Activated CD4-positive, alpha-beta T cell treated with anti-CD3 and anti-CD28 coated beads, Interleukin-10, Interleukin-2, amounts not matched to agents 100 ng/mL and 50 ng/mL, durations not matched to agents 16 hours and 8 hours (primary cell): Measurements from ENCODE around the gene PFDN2.

Experiments
- DNase-seq: peaks from one replicate; pipeline ENCODE4 v3.0.0-alpha.2; 2020

Gene PFDN2

DNA sequence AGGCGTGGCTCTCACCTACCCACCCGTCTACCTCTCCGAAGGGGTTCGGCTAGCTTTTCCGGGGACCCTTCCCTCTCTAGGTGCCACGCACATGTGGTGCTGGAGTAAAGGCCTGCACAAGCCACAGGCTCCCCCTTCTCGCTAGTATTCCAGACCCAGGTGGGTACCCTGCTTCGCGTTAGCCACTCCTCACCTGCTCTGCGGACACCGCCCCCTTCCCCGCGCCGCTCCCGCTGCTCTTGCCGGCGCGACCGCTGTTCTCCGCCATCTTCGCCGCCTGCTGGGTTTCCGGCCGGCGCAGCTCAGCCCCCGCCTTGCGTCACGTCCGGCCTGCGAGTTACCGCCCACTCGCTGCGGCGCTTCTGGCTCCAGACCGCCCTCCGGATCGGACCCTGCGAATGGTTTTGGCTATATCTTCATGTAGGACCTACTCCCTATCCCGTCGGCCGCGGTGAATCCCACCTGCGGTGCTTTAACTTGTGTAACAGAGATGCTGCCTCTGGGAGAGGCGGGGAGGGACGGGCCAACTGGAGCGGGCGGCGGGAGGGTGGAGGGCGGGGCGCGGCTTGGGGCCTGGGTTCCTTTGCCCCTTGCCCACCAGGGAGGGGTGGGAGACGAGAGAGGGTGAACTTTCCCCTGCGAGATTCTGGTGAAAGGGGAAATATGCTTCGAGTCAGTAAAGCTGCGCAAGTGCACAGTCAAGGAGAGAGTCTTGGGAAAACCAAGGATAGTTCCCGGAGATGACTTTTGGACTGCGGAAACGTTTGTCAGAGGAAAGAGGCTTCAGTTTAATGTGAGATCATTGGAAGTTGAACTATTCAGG is at the start of gene PFDN2, which contains the start of gene NIT1:
TSS of gene PFDN2 (minus strand) at position 279 of the 823 bp plus-strand sequence. CDS start at position 268, 11 bp downstream.
TSS of gene NIT1 (plus strand) at position 347 of the 823 bp plus-strand sequence. CDS start at position 419, 72 bp downstream.
- peak; percentile 91 for DNase-seq

- no peak for DNase-seq
These were observed 49.1 kb upstream of the PFDN2 start for GRCh38 chr1:161166669-161167548.

- DNase-seq: peak; percentile 98
These were observed 48.2 kb upstream of the PFDN2 start, which contains the start of gene PPOX for GRCh38 chr1:161165742-161166668. PPOX (plus strand) TSS chr1:161166426; CDS start chr1:161166848, 422 bp downstream.

DNA sequence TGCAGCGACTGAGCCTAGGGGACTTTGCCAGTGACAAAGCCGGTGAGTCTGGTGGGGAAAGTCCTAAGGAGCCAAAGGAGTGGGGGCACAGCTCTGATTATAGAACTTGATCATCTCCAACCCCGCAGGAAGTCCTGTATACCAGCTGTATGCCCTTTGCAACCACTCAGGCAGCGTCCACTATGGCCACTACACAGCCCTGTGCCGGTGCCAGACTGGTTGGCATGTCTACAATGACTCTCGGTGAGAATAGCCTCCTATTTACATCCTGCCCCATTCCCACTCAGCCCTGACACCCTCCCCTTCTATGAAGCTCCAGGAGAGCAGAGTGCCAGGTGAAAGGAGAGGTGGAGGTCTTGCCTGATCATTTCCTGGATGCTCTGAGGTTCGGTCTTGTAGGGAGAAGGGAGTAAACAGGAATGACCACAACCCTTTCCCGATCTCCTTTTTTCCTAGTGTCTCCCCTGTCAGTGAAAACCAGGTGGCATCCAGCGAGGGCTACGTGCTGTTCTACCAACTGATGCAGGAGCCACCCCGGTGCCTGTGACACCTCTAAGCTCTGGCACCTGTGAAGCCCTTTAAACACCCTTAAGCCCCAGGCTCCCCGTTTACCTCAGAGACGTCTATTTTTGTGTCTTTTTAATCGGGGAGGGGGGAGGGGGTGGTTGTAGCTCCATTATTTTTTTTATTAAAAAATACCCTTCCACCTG is 47.2 kb upstream of the PFDN2 start:
- DNase-seq: no peak

DNA sequence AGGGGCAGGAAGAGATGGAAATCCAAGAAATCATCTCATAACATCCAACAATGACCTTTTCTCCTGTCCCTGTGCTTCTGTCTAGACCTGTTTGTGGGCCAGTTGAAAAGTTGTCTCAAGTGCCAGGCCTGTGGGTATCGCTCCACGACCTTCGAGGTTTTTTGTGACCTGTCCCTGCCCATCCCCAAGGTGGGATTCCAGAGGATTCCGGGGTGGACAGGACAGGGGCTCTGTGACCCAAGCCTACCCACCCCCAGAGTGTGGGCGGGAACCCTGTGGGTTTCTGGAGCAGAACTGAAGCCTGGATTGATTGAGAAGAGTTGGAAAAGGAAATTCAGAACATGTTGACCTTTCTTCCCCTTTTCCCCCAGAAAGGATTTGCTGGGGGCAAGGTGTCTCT is 46.0 kb upstream of the PFDN2 start:
- no peak for DNase-seq

GRCh38 chr1:161162806-161163205 is 45.0 kb upstream of the PFDN2 start:
- no peak for DNase-seq

- DNase-seq: no peak
These were observed 44.2 kb upstream of the PFDN2 start for GRCh38 chr1:161162052-161162451.

- DNase-seq: no peak
These were observed 43.8 kb upstream of the PFDN2 start for GRCh38 chr1:161161652-161162051.

- DNase-seq: no peak
These were observed 42.9 kb upstream of the PFDN2 start for GRCh38 chr1:161160671-161161145.

DNA sequence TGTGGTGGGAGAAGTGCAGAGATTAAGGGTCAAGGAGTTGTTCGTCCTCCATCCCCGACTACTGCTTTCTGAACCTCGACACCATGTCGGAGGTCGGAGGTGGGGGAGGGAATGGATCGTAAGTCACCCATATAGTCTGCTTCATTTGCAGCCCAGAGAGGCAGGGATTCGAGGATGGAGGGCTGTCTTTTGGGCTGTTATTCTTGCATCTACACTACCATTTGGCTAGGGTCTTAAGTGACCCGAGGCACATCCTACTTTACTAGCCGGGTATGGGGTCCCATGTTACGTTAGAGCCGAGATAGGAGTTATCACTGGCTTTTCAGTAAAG is 42.0 kb upstream of the PFDN2 start:
- DNase-seq: no peak

DNA sequence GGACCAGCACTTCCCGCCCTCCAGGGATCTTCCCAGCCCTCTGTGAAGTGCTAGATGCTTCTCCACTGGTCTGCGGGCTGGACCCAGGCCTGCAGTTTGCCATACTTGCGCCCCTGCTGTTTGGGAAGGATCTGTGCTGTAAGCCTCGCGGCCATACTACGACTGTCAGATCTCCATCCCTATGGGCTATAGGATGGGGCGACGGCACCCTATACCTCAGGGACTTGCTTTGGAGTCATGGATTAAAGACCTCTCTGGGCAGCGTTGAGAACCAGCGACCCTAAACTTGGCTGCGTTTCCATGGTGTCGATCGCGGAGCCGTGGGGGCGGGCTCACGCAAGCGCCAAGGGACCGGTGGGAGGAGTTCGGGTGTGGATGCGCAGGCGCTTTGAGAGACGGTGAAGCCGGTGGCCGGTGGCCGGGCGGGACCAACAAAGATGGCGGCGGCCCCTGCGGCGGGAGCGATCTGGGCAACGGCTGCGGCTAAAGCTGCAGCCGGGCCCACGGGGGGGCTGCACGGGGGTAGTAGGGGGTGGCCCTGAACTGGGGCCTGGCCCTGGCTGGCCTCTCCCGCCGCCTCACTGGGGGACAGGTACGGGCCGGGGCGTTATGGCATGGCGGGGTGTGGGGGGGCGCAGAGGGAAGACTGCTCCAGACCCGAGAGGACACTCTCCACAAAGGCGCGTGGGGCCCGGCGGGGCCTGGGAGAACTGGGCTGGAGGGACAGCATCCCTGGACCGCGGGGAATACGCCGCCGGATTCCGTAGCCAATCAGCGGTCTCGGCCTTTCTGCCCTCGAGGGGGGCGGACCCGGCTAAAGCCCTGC is 41.5 kb upstream of the PFDN2 start, which contains the start of gene USP21:
TSS of gene USP21 (plus strand) at position 414 of the 826 bp plus-strand sequence. CDS start 1,141 bp downstream, outside the sequence.
- peak; percentile 94 for DNase-seq

DNA sequence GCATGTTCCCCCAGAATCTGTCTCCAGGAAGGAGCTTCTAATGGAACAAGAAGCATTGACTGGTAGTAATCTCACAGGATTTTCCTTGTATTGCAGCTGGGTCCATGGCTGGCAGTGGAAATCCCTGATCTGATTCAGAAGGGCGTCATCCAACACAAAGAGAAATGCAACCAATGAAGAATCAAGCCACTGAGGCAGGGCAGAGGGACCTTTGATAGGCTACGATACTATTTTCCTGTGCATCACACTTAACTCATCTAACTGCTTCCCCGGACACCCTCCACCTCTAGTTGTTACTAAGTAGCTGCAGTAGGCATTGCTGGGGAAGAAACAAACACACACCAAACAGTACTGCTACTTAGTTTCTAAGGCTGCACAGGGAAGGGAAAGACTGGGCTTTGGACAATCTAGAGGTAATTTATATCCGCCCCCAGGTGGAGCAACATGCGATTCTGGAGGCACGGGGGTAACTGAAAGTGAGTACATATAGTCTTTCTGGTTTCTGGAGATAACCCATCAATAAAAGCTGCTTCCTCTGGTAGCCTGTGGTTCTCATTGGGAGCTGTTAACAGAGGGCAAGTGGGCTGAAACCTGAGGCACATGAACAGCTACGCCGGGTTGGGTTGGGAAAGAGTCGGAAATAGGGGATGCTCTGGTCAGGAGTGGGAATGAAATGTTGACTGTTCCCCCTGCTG is 40.6 kb upstream of the PFDN2 start:
- DNase-seq: no peak

GRCh38 chr1:161157867-161158266 is 40.0 kb upstream of the PFDN2 start:
- DNase-seq: no peak

DNA sequence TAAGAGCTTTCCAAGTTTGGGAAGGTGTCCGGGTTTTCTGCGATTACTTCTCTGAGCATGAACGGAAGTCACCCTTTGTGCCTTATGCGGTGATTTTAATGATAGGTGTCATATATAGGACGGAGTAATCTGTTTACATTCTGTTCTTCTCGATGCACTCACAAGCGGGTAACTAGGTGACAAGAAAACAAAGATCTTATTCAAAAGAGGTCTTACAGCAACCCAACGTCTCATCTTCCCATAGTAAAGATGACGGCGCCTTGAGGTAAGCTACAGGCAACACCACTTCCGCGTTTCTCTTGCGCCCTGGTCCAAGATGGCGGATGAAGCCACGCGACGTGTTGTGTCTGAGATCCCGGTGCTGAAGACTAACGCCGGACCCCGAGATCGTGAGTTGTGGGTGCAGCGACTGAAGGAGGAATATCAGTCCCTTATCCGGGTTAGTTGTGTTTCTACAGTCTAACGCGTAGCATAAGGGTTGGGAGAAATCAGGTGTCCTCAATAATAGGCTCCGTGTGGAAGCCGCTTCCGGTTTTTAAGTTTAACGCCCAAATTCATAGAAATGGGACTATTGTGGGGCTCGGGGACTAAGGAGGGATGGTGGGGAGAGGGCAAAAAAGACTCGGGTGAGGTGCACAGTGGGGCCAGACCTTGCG is 36.0 kb upstream of the PFDN2 start, which contains the start of gene UFC1:
TSS of gene UFC1 (plus strand) at position 297 of the 656 bp plus-strand sequence. CDS start at position 317, 20 bp downstream.
- DNase-seq: peak; percentile 91

GRCh38 chr1:161153176-161153575 is 35.3 kb upstream of the PFDN2 start:
- DNase-seq: no peak

- DNase-seq: no peak
These were observed 28.0 kb upstream of the PFDN2 start for GRCh38 chr1:161145832-161146231.

GRCh38 chr1:161140755-161141400 is 23.0 kb upstream of the PFDN2 start:
- no peak for DNase-seq

DNA sequence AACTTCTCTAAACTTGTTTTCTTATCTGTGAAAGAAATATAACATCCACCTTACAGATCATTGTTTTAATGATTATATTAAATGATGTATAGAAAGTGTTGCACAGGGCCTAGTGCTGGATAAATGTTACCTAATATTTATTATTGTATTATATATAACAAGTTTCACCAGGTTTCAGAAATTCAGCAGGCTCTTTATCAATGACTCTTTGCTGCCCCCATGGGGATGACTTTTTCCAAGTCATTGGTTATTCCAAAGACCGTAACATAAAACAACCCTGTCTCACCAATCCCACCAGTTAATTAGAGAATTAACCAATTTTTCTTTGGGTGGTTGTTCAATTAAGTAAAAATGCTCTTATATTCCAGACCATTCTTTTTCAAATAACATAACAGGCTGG is 21.9 kb upstream of the PFDN2 start:
- DNase-seq: peak; percentile 50

DNA sequence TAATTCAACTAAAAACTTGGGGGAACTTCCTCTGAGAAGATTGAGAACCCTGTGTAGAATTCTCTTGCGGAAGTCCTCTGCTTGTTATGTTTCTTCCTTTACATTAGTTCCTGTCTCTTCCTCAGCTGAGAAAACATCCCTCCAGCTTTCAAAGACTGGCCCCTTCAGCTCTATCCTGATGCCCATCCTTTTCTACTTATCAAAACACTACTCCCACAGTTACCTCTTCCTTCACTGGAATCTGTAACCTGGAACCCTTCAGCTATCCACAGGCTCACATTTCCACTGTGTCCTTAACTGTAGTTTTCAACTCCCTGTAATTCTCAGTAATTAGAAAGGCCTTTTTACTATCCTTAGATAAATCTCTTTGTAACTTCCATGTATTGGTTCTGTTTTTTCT is 20.6 kb upstream of the PFDN2 start:
- no peak for DNase-seq
